ENCODE results near the gene SLC26A1. TPM values are rescaled to one million over a fixed set of nuclear protein-coding genes. Genes with fewer than 3 reads are reported as not detected.

The SLC26A1 gene
- total RNA-seq, 2 experiments from 2014 or later, result not detected

GRCh38 chr4:957581-958313 lies 35.5 kb downstream of the SLC26A1 start:
- Mint-ChIP-seq H3K4me3 (no peak overlapping the region), H3K27me3 (no peaks in the 10 kb centered on the region), H3K36me3 (ENCODE audit: low read depth) (peaks cover 35% of the 10 kb centered on the region), H3K27ac (no peak overlapping the region), H3K4me1 (ENCODE audit: low read depth) (no peaks in the 10 kb centered on the region), H3K9me3 (no peaks in the 10 kb centered on the region)
- H3K27me3 ChIP-seq (ENCODE audit: control insufficient read depth in 1 of 2, insufficient read depth in 2 of 2, low read length in 2 of 2), result no peaks in the 10 kb centered on the region
- peaks cover 15% of the 10 kb centered on the region for H3K36me3 ChIP-seq (ENCODE audit: insufficient read depth, low read length)
- ChIA-PET CTCF (no interaction called here), POLR2A (interaction anchor here (0.6 kb wide), 1 partner anchor 200 kb away, joined by 3 read pairs; no protein-coding TSS in a partner anchor)
- TF ChIP-seq, protein P1, sequence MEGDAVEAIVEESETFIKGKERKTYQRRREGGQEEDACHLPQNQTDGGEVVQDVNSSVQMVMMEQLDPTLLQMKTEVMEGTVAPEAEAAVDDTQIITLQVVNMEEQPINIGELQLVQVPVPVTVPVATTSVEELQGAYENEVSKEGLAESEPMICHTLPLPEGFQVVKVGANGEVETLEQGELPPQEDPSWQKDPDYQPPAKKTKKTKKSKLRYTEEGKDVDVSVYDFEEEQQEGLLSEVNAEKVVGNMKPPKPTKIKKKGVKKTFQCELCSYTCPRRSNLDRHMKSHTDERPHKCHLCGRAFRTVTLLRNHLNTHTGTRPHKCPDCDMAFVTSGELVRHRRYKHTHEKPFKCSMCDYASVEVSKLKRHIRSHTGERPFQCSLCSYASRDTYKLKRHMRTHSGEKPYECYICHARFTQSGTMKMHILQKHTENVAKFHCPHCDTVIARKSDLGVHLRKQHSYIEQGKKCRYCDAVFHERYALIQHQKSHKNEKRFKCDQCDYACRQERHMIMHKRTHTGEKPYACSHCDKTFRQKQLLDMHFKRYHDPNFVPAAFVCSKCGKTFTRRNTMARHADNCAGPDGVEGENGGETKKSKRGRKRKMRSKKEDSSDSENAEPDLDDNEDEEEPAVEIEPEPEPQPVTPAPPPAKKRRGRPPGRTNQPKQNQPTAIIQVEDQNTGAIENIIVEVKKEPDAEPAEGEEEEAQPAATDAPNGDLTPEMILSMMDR (IDR thresholded peaks at IDR 0.05), result no peak
- H3K4me3 ChIP-seq (ENCODE audit: low read length), result no peak overlapping the region
- no peaks in the 10 kb centered on the region for H3K4me1 ChIP-seq (ENCODE audit: insufficient read depth, low read length)
- H3K9me3 ChIP-seq (ENCODE audit: control insufficient read depth in 1 of 2, insufficient read depth in 1 of 2, low read length in 2 of 2), result peaks cover 0 to 6% of the 10 kb centered on the region in 2 experiments
- DNase-seq (peak in 2 of 14 experiments; percentile 9 to 12), ATAC-seq (ENCODE audit: poor library complexity) (no peak)
- intact Hi-C loops (cut with DNase I, micrococcal nuclease), result no loop called here
- H3K27ac ChIP-seq (ENCODE audit: low read depth in 1 of 2, low read length in 2 of 2), result no peak overlapping the region

GRCh38 chr4:957231-957580 lies 36.0 kb downstream of the SLC26A1 start:
- DNase-seq (no peak), ATAC-seq (ENCODE audit: poor library complexity) (no peak)
- TF ChIP-seq, protein P1 (IDR thresholded peaks at IDR 0.05), result no peak
- Mint-ChIP-seq H3K27me3 (no peaks in the 10 kb centered on the region), H3K36me3 (ENCODE audit: low read depth) (peaks cover 35% of the 10 kb centered on the region), H3K27ac (no peak overlapping the region), H3K4me1 (ENCODE audit: low read depth) (no peaks in the 10 kb centered on the region), H3K9me3 (no peaks in the 10 kb centered on the region), H3K4me3 (no peak overlapping the region)
- ChIA-PET CTCF (no interaction called here), POLR2A (no interaction called here)
- H3K27me3 ChIP-seq (ENCODE audit: control insufficient read depth in 1 of 2, insufficient read depth in 2 of 2, low read length in 2 of 2), result no peaks in the 10 kb centered on the region
- peaks cover 0 to 6% of the 10 kb centered on the region in 2 experiments for H3K9me3 ChIP-seq (ENCODE audit: control insufficient read depth in 1 of 2, insufficient read depth in 1 of 2, low read length in 2 of 2)
- peaks cover 9% of the 10 kb centered on the region for H3K36me3 ChIP-seq (ENCODE audit: insufficient read depth, low read length)
- H3K4me1 ChIP-seq (ENCODE audit: insufficient read depth, low read length), result no peaks in the 10 kb centered on the region
- H3K4me3 ChIP-seq (ENCODE audit: low read length), result no peak overlapping the region
- no peak overlapping the region for H3K27ac ChIP-seq (ENCODE audit: low read depth in 1 of 2, low read length in 2 of 2)
- intact Hi-C loops (cut with DNase I, micrococcal nuclease), result no loop called here

DNA sequence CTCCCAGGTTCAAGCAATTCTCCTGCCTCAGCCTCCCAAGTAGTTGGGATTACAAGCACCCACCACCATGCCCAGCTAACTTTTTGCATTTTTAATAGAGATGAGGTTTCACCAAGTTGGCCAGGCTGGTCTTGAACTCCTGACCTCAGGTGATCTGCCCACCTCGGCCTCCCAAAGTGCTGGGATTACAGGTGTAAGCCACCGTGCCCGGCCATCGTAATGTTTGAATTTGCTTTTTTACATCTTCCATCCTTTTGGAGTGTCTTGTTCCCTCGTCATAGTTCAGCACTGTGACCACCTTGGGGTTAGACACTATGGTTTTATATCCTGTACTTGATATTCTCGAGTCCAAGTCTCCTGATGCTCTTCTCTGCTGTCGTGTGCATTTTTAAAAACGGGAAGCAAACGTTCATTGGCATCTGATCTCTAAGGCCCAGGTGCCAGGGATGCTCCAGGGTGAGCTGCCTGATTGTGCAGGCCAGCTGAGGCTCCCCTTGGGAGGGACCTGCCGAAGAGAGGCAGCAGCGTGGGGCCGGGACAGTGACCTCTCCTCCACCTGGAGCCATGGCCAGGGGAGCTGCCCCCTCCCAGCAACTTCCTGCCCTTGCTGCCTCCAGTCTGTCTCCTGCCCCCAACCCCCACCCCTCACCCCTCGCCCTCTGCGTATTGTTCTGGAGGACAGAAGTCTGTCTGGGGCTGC lies 36.5 kb downstream of the SLC26A1 start:
- H3K36me3 Mint-ChIP-seq (ENCODE audit: low read depth), result peaks cover 31% of the 10 kb centered on the region
- H3K4me1 Mint-ChIP-seq (ENCODE audit: low read depth), result no peaks in the 10 kb centered on the region
- no peak overlapping the region for H3K4me3 ChIP-seq (ENCODE audit: low read length)
- TF ChIP-seq, protein P1 (IDR thresholded peaks at IDR 0.05), result no peak
- no peaks in the 10 kb centered on the region for H3K4me1 ChIP-seq (ENCODE audit: insufficient read depth, low read length)
- H3K27ac Mint-ChIP-seq, result no peak overlapping the region
- no peak overlapping the region for H3K27ac ChIP-seq (ENCODE audit: low read depth in 1 of 2, low read length in 2 of 2)
- ChIA-PET POLR2A (no interaction called here), CTCF (no interaction called here)
- ATAC-seq (ENCODE audit: poor library complexity), result no peak
- H3K27me3 Mint-ChIP-seq, result no peaks in the 10 kb centered on the region
- H3K9me3 ChIP-seq (ENCODE audit: control insufficient read depth in 1 of 2, insufficient read depth in 1 of 2, low read length in 2 of 2), result peaks cover 0 to 6% of the 10 kb centered on the region in 2 experiments
- DNase-seq, result no peak
- peaks cover 5% of the 10 kb centered on the region for H3K36me3 ChIP-seq (ENCODE audit: insufficient read depth, low read length)
- H3K27me3 ChIP-seq (ENCODE audit: control insufficient read depth in 1 of 2, insufficient read depth in 2 of 2, low read length in 2 of 2), result no peaks in the 10 kb centered on the region
- intact Hi-C loops (cut with DNase I, micrococcal nuclease), result no loop called here
- no peaks in the 10 kb centered on the region for H3K9me3 Mint-ChIP-seq
- H3K4me3 Mint-ChIP-seq, result no peak overlapping the region

Data from CD4-positive, alpha-beta T cell (primary cell).